GM08714 (cell line): Measurements from ENCODE around the gene NUDCD3.

Experiments used
- H3K4me3 ChIP-seq: fragments of 200-500 bp; sonication (Bioruptor generic); 2 replicates; pipeline ENCODE4 v1.5.1; 2014; ENCODE audit warnings: mild to moderate bottlenecking, low read length, inconsistent platforms
- ZNF274 ChIP-seq: IDR thresholded peaks from 2 replicates; pipeline ENCODE4 v1.6.1; 2012; ENCODE audit warnings: mild to moderate bottlenecking, low read depth, low read length

Gene NUDCD3

GRCh38 chr7:44348300-44348699 is 142.2 kb downstream of the NUDCD3 start:
- no peak for TF ChIP-seq ZNF274
- H3K4me3 ChIP-seq = no peak overlapping the region

- H3K4me3 ChIP-seq = no peak overlapping the region
- no peak for TF ChIP-seq ZNF274
These were observed 142.8 kb downstream of the NUDCD3 start for GRCh38 chr7:44347546-44348114.

GRCh38 chr7:44346063-44346462 is 144.4 kb downstream of the NUDCD3 start:
- no peak overlapping the region for H3K4me3 ChIP-seq
- no peak for TF ChIP-seq ZNF274

- no peak for TF ChIP-seq ZNF274
- H3K4me3 ChIP-seq = no peak overlapping the region
These were observed 149.1 kb downstream of the NUDCD3 start for GRCh38 chr7:44341401-44341800.

GRCh38 chr7:44338600-44338999 is 151.9 kb downstream of the NUDCD3 start:
- no peak overlapping the region for H3K4me3 ChIP-seq
- TF ChIP-seq ZNF274 = no peak

DNA sequence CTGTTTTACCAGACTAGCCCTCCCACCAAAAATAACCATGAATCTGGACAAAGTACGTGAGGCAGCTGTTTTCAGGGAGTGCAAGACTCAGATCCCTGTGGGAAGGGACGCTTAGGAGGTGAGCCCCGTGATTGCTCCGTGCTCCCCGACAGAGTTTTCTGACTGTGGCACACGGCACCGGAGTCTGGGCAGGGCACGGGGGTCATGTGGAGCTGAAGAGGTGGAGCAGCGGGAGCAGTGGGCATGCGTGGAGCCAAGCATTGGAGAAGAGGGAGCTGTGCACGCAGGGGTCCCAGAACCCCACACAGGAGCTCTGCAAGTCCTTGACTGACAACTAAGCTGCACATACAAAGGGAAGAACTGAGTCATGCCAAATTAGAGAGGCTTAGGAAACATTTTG is 154.0 kb downstream of the NUDCD3 start:
- TF ChIP-seq ZNF274 = no peak
- H3K4me3 ChIP-seq = no peak overlapping the region

DNA sequence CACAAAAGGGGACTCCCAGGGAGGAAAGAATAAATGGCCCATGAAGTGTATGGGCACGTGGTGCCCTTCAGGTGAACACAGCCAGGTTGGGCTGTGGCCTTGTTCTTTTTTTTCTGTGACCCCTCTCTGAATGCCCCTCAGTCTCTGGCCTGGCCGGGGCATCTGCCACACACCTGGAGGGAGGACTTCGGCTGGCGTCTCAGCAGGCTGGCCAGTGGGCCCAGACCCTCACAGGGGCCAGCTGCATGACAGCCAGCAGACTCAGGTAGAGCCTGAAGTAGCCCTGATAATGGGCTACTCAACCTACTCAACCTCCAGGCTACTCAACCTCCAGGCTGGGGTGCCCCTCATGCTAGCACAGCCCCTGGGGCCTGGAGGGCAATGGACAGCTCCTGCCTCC is 155.3 kb downstream of the NUDCD3 start:
- no peak for TF ChIP-seq ZNF274
- H3K4me3 ChIP-seq = no peak overlapping the region

DNA sequence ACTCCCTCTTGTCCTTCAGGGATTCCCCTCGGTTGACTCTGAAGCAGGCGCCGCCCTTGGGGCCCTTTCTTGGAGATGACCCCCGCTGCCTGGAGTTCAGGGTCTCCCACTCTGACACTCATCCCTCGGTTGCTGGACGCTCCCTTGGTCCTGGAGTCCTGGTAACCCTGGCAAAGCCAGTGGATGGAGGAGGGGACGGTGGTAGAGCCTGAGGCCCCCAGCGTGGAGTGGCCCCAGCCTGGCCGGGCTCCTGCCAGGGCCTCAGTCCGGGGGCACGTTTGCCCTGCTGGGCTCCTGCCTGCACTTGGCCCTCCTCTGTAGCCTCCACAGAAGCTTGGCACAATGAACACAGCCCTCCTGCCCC is 155.7 kb downstream of the NUDCD3 start:
- no peak overlapping the region for H3K4me3 ChIP-seq
- no peak for TF ChIP-seq ZNF274

DNA sequence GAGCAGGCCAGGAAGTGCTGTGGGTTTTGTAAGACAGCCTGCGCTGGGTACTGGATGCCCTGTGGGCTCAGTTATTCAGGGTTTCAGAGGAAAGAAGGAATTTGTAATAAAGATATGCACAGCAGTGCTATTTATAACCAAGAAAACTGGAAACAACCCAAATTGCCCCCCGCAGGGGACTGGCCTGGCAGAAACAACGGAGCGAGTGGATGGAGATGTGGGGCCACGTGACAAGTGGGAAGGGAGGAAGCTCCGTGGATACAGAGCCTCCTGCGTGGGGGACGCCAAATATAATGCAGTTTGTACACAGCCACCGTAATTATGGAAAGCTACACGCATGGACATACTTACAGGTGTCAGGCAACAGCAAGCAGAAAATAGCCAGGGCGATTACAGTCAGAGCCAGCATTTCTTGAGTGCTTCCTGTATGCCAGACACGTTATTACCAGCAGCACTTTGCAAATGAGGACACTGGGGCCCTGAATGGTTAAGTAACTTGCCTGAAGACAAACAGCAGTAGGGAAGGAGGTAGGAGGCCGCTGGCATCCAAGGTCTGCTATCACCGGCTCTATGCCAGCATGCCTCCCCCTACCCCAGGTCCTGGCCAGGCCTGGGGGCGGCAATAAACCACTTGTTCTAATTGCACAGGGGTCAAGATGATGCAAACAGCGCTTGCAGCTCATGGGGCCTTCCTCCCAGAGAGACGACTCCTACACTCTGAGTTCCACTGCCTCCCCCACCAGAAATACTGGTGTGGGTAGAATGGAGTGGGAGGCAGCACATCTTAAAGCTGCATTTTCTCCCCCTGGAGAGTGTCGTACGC is 156.3 kb downstream of the NUDCD3 start:
- H3K4me3 ChIP-seq = no peak overlapping the region
- no peak for TF ChIP-seq ZNF274

DNA sequence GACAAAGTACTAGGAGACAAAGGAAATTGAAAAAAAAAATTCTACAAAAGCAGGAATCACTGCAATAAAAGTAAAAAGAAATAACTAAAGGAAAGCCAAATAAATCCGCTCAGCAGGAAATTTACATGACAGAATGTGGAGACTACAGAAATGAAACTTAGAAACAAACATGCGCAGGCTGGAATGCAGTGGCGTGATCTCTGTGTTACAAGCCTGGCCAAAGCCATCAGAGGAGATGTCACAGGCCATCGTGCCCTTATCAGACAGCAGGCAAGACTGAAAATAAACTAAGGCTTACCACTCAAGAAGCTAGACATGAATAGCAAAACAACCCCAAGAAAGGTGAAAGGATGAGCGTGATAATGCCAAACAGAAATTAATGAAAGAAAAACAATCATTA is 158.8 kb downstream of the NUDCD3 start:
- no peak overlapping the region for H3K4me3 ChIP-seq
- TF ChIP-seq ZNF274 = no peak

GRCh38 chr7:44330331-44330730 is 160.1 kb downstream of the NUDCD3 start:
- no peak for TF ChIP-seq ZNF274
- no peak overlapping the region for H3K4me3 ChIP-seq

DNA sequence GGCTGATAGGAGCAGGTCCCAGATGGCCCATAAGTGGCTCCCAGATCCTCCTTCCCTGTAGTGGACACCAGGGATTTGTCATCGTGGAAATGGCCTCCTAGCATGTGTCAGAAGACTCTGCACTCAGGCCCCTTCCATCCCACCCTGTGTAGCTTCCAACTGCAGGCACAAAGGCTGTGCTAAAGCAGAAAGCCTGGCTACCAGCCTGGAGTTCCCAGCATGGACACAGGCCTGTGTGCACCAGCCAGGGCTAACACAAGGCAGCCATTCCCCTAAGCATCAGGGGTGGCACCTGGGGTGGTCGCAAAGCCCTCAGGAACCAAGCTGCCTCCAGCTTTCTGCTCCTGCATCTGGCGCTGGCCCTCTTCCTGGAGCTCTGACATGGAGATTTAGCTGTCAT is 160.6 kb downstream of the NUDCD3 start:
- no peak for TF ChIP-seq ZNF274
- no peak overlapping the region for H3K4me3 ChIP-seq
